Measurements from ENCODE around the gene CHKB. TPM values are rescaled to one million over a fixed set of nuclear protein-coding genes. Genes with fewer than 3 reads are reported as not detected.
A peak's percentile ranks its signal among the peaks of the same experiment; 100 is the strongest.

CHKB gene
- total RNA-seq, 1 donor from 2014 or later: 42.7 TPM

- ATAC-seq: no peak
- intact Hi-C loops (cut with micrococcal nuclease): no loop called here
- DNase-seq: no peak
Measured at GRCh38 chr22:50577697-50577986, 5.0 kb downstream of the CHKB start.

DNA sequence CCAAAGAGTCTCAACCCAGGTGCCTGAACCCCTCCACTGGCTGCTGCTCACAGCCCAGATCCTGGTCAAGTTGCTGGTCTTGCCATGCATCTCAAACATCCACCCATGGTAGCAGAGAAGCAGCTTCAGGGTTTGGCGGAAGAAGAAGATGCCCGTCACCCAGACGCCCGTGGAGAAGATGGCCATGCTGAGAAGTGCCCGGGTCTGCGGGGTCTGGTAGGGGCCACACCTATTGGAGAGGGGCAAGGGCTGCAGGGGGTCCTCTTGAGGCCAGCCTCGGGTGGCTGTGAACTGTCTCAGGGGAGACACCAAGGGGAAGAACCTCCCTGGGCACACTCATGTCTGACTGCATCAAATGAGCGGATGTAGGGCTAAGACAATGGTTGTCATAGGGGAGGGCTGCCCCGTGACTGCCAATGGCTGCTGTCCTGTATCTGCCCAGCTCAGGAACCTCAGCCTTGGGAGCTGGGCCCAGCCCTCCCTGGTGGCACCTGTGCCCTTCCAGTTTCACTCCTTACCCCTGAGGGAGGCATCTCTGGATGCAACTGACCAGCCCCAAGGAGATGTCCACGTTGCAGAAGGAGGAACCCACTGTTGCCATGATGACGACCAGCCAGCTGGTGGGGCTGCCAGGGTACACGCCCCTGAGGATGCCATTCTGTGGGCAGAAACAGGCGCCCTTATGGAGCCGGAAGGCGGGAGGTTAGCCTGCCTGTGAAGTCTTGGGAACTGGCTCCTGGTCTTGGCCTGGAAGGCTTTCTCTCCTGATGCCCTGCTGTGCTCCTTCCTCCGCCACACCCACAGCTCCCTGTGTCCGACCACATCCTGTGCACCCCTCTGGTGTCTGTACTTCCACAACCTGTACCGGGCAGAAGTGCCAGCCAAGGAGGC, 5.6 kb downstream of the CHKB start:
- ATAC-seq: no peak
- no peak for DNase-seq
- intact Hi-C loops (cut with micrococcal nuclease): no loop called here

GRCh38 chr22:50576070-50576469, 6.6 kb downstream of the CHKB start:
- DNase-seq (no peak), ATAC-seq (peak; percentile 6)
- intact Hi-C loops (cut with micrococcal nuclease): no loop called here

GRCh38 chr22:50575426-50575941, 7.2 kb downstream of the CHKB start:
- intact Hi-C loops (cut with micrococcal nuclease): no loop called here
- ATAC-seq (no peak), DNase-seq (no peak)

GRCh38 chr22:50574383-50574755, 8.3 kb downstream of the CHKB start:
- ATAC-seq: no peak
- intact Hi-C loops (cut with micrococcal nuclease): no loop called here
- no peak for DNase-seq

DNA sequence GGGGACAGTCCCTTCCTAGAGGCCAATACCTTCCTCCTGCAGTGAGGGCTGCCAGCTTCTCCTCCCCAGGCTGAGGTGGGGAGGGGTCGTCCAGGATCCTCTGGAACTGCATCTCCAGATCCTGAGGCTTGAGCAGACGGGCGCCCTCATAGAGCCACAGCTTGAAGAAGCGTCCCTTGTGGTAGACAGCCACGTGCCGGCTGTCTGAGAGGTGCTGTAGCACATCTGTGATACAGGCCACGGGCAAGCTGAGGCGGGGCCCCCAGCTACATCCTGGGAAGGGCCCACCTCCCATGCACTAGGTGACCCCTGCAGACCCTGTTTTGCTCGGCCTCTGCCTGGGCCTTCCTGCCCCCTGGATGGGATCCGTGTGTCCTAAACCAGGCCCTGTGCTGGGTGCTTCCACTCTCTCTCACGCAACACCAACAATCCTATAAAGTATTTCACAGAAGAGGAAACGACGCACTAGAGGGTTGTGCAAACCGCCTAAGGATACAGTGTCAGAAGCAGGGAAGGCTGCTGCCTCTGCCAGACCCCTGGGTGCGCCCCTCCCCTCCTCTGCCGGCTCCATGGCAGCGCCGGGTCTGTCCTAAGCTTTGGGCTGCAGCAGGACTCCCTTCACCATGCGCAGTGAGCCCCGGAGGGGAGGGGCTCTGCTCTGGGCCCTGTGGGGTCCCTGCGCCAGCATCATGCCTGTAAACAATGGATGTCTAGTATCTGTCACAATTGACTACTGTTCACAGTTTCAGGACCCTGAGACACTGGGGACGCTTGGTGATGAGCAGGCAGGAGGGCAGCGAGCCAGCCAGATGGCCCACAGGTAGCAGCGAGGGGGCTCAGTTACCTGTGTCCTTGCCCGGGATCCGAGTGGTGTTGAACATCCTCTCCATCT, 8.9 kb downstream of the CHKB start:
- intact Hi-C loops (cut with micrococcal nuclease): no loop called here
- no peak for DNase-seq

GRCh38 chr22:50572965-50573364, 9.7 kb downstream of the CHKB start:
- intact Hi-C loops (cut with micrococcal nuclease): no loop called here
- ATAC-seq (no peak), DNase-seq (no peak)

More for the DNA sequence above, 8.9 kb downstream of the CHKB start:
- ATAC-seq: no peak

- intact Hi-C loops (cut with micrococcal nuclease): no loop called here
- peak; percentile 27 for ATAC-seq
- no peak for DNase-seq
Measured at GRCh38 chr22:50571264-50572175, 11.1 kb downstream of the CHKB start.

GRCh38 chr22:50570861-50571260, 11.8 kb downstream of the CHKB start:
- DNase-seq (no peak), ATAC-seq (no peak)
- intact Hi-C loops (cut with micrococcal nuclease): no loop called here

GRCh38 chr22:50569896-50570535, 12.6 kb downstream of the CHKB start:
- no peak for ATAC-seq
- DNase-seq: no peak
- intact Hi-C loops (cut with micrococcal nuclease): no loop called here

DNA sequence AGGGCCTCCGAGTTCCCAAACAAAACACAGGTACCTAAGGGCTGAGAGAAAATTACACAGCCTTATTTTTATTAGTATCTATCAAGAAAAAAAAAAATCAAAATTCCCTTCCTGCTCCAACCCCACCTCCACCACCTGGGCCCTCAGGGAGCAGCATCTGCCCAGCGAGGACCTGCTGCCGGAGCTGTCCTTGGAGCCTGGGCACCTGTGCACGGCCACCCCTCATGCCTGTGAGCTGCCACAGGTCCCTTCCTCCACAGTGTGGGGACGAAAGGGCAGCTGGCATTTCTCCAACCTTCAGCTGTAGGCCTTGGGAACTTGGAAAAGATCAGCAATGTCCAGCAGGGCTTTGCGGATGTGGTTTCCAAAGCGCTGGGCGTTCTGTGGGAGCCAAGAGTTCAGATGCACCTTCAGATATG, 13.6 kb downstream of the CHKB start:
- DNase-seq: no peak
- intact Hi-C loops (cut with micrococcal nuclease): no loop called here
- no peak for ATAC-seq

DNA sequence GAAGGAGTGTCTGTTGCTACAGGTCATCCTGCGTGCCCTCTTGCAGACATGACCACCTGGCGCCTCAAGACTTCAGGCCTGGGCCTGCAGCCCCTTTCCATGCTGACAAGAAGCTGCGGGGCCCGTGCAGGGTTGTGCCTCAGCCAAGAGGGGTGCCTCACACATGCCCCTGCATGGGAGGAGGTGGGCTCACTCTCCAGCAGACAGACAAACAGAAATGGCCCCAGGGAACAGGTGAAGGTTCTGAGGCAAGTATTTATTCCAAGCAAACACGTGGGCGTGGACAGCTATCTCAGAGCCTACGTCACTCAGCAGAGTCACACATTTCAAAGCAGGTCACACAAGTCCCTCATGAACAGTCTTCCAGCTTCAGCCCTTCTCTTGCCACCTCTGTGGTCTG, 14.0 kb downstream of the CHKB start:
- DNase-seq (no peak), ATAC-seq (no peak)
- intact Hi-C loops (cut with micrococcal nuclease): no loop called here

DNA sequence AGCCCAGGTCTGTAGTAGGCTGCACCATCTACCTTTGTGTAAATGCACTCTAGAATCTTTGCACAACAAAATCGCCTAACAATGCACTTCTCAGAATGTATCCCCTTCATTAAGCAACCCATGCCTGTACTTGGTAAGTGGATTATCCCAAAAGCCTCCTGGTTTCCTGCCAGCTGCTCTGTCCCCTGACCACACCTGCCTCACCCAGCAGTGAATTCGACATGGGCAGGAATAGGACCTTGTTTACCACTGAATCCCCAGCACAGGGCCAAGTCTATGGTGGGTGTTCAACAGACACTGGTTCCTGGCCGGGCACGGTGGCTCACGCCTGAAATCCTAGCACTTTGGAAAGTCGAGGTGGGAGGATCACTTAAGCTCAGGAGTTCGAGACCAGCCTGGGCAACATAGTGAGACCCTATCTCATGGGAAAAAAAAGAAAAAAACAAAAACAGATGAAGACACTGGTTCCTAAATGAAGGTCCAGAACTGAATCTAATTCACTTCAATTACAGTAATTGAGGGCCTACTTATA, 14.9 kb downstream of the CHKB start:
- intact Hi-C loops (cut with micrococcal nuclease): no loop called here
- ATAC-seq: no peak
- DNase-seq: no peak

DNA sequence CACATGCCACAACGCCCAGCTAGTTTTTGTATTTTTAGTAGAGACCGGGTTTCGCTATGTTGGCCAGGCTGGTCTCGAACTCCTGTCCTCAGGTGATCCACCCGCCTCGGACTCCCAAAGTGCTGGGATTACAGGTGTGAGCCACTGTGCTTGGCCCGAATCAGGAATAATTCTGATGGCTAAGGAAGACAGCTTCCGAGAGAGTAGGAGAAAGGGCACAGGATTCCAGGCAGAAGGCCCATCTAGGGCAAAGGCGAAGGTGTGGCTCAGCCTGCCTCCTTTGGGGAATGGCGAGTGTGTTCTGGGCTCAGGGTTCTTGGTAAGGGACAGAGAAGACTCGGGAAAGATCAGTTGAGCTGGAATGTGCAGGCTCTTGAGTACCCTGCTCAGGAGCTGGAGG, 18.4 kb downstream of the CHKB start:
- no peak for ATAC-seq
- DNase-seq: no peak
- intact Hi-C loops (cut with micrococcal nuclease): no loop called here

DNA sequence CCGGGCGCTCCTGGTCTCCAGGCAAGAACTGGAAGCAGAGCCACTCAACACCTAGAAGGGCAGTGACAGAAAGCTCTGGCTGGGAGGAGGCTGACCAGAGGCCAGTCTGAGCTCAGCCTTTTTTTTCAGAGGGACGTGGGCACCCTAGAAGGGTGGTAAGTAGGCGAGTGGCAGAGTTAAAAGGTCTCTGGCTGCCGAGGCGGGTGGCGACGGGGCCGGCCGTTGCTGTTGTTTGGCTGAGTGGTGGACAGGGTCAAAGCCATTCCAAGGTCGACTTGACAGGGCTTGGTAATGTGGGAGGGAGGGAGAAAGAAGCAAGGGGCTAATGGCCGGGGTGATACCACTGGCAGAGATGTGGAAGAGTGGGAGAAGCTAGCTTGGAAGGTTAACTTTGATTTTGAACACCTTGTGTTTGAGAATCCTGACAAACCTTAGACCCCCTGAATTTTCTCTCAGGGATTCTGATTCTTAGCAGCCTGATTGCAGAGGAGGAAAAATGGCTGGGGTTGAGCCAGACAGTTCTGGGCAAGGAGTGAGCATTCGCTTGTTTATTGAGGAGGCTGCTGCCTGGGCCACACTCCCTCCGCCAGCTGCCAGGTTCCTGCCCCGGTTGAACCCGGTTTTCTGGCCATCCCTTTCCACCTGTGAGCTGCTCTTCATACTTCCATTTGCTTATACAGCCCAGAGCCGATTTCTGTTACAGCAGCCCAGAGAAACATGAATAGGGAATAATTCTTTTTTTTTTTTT, 19.1 kb downstream of the CHKB start:
- intact Hi-C loops (cut with micrococcal nuclease): no loop called here
- ATAC-seq: peak; percentile 52
- peak; percentile 58 for DNase-seq

DNA sequence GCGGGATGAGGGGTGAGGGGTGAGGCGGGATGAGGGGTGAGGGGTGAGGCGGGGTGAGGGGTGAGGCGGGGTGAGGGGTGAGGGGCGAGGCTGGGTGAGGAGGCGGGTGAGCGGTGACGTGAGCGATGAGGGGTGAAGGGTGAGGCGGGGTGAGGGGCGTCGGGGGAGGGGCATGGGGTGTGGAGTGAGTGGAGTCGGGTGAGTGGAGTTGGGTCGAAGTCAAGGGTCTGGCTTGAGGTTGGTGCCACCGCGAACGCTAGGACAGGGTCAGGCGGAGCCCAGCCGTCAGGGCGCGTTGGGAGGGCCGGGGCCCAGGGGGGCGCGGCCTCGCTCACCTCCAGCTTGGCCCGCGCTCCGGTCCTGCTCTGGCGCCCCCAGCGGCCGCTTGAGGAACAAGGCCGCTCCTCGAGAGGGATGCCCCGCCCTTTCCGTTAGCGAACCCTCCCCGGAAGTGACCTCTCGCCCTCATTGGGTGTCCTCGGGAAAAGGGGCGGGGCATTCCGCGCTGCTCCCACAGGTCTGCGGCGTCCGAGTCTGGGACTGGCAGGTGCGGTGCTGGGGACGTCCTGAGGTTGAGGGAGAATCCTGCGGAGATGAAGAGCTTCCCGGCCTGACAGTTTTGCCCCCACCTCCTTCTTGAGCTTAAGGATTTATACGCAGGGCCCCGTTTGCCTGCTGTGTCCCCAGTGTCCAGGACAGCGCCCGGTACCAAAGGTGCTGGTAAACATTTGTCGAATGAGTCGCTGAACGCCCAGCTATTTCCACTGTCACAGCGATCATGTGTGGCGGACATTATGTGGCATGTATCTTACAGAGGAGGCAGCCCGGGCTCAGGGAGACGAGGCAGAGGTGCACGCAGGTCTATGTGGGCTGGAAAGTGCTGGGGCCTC, 19.9 kb downstream of the CHKB start, which contains the start of gene SYCE3:
TSS of gene SYCE3 (minus strand) at position 397 of the 890 bp plus-strand sequence. CDS start 6,514 bp downstream, outside the sequence.
- DNase-seq (peak; percentile 98), ATAC-seq (peak; percentile 93)
- intact Hi-C loops (cut with micrococcal nuclease): no loop called here

Measured in left ventricle myocardium superior (tissue), 1 donor.